VCaP (cell line): ENCODE results near the gene CDH15.
"Not testable (repeated sequence)": the region's sequence is repeated elsewhere in the genome, so short reads cannot be mapped to it uniquely, and the experiment has no call there.

Experiments
- H3K27ac ChIP-seq: fragments of 450-650 bp; 2 replicates; pipeline ENCODE4 v1.5.1; 2017
- TF ChIP-seq, protein P1 (sequence below): fragments of 450-650 bp; conservative IDR thresholded peaks from 2 replicates; pipeline ENCODE4 v1.5.1; 2017; ENCODE audit warnings: mild to moderate bottlenecking, moderate library complexity

Gene CDH15

DNA sequence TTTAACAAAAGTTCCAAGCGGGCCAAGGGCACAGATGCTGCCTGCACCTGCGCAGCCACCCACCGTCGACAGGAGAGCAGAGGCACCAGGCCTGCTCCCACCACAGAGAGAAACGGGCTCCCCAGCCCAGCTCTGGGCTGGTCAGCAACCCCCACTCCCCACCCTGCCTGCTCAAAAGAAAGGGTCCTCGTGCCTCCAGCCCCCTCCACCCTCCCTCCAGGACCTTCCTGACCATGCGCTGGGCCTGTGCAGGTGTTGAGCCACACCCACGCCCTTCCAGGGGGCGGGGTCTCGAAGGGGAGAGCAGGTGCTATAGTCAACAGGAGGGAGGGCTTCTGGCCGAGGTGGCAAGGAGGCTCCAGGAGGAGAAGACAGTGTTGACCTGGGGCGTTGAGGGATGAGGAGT is 71.2 kb downstream of the CDH15 start:
- TF ChIP-seq, protein P1, sequence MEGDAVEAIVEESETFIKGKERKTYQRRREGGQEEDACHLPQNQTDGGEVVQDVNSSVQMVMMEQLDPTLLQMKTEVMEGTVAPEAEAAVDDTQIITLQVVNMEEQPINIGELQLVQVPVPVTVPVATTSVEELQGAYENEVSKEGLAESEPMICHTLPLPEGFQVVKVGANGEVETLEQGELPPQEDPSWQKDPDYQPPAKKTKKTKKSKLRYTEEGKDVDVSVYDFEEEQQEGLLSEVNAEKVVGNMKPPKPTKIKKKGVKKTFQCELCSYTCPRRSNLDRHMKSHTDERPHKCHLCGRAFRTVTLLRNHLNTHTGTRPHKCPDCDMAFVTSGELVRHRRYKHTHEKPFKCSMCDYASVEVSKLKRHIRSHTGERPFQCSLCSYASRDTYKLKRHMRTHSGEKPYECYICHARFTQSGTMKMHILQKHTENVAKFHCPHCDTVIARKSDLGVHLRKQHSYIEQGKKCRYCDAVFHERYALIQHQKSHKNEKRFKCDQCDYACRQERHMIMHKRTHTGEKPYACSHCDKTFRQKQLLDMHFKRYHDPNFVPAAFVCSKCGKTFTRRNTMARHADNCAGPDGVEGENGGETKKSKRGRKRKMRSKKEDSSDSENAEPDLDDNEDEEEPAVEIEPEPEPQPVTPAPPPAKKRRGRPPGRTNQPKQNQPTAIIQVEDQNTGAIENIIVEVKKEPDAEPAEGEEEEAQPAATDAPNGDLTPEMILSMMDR = no peak
- no peak overlapping the region for H3K27ac ChIP-seq

DNA sequence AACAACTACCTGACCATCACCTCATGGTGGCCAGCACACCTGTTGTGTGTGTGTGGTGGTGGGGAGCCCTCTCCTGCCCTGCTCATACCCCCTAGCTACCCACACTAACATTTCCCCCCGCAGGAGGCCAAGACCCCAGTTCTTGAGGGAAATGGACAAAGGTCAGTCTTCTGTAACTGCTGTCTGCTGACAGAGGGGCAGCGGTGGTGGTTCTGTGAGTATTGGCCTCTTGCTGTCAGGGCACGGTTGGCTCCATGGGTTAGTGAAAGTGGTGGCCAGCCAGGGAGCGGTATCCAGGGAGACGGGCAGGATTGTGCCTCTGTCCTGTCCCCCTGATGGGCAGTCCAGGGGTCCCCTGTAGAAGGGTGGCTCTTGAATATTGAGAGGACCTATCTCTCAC is 72.1 kb downstream of the CDH15 start:
- H3K27ac ChIP-seq = no peak overlapping the region
- TF ChIP-seq, protein P1 = no peak

DNA sequence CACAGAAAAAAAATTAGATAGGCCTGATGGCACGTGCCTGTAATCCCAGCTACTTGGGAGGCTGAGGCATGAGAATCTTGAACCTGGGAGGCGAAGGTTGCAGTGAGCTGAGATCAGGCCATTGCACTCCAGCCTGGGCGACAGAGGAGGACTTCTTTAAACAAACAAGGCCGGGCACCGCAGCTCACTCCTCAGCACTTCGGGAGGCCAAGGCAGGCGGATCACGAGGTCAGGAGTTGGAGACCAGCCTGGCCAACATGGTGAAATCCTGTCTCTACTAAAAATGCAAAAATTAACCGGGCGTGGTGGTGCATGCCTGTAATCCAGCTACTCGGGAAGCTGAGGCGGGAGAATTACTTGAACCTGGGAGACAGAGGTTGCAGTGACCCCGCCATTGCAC is 72.7 kb downstream of the CDH15 start:
- not testable (repeated sequence) for H3K27ac ChIP-seq

DNA sequence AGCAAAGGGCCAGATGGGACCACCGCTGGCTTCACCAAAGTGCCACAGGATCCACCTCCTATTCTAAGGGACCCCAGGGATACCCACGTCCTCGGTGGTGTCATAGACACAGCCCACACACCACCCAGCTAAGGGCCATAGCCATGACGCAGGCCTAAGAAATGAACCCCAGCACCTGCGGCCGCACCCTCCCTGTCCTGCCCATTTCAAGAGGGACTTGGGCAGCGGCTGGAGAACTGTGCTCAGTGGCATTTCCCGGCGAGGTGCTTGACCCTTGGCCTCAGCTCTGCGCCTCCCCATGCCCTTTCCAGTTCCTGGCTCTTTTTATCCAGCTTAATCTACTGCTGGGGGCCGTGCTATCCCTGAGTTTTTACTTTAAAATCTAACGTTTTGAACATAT is 73.2 kb downstream of the CDH15 start:
- H3K27ac ChIP-seq = no peak overlapping the region
- TF ChIP-seq, protein P1 = no peak
